ENCODE results near the gene SCAANT1.

The SCAANT1 gene

DNA sequence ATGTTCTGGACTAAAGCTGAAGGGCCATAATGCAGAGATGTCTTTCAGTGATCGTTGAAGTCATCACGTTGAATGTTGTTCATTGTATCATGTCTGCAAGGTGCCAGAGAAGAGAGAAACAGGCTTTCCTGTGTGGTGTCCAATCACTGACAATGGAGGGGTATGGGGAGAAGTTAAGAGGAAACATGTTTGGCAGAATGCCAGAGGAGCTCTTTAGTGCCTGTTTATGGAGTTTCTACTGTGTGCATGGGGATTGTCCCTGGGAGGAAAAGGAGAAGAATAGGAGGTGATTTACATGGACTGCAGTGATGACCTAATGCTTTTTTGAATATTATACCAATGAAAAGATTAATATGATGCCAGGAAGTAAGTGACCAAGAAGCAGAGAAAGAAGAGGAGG lies 11.7 kb downstream of the SCAANT1 start:
- Histone ChIP-seq H3K9me3 (ENCODE audit: control insufficient read depth, insufficient read depth, low read length) (no peaks in the 10 kb centered on the region), H3K27ac (ENCODE audit: low read length) (no peak overlapping the region), H3K36me3 (ENCODE audit: control insufficient read depth, insufficient read depth, low read length) (no peaks in the 10 kb centered on the region), H3K4me1 (ENCODE audit: control insufficient read depth, insufficient read depth, low read length) (no peaks in the 10 kb centered on the region), H3K27me3 (ENCODE audit: control insufficient read depth, insufficient read depth, low read length) (no peaks in the 10 kb centered on the region), H3K4me3 (ENCODE audit: low read length) (no peak overlapping the region)
- no peak for DNase-seq (ENCODE audit: low read depth, low spot score)
- no CpG with 5 or more reads among the region's 2 CpGs for WGBS (ENCODE audit: insufficient coverage, insufficient read length)

DNA sequence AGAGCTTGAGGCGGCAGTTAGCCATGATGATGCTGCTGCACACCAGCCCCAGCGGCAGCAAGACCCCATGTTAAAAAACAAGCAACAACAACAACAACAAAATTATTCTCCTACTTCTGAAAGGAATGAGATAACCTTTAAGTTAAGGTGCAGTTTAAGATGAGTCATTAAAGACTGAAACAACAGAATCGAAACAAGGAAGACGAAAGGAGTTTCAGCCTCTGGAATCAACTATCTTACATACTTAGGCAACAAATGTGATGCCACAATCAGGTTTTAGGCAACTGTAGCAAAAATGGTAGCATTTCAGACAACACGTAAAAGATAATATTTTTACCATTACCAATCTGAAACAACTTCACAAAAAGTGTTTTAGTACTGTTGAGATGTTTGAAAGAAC lies 12.2 kb downstream of the SCAANT1 start:
- H3K4me3 ChIP-seq (ENCODE audit: low read length) = no peak overlapping the region
- no peaks in the 10 kb centered on the region for H3K4me1 ChIP-seq (ENCODE audit: control insufficient read depth, insufficient read depth, low read length)
- no peaks in the 10 kb centered on the region for H3K27me3 ChIP-seq (ENCODE audit: control insufficient read depth, insufficient read depth, low read length)
- no peaks in the 10 kb centered on the region for H3K36me3 ChIP-seq (ENCODE audit: control insufficient read depth, insufficient read depth, low read length)
- H3K9me3 ChIP-seq (ENCODE audit: control insufficient read depth, insufficient read depth, low read length) = no peaks in the 10 kb centered on the region
- no CpG with 5 or more reads among the region's 5 CpGs for WGBS (ENCODE audit: insufficient coverage, insufficient read length)
- DNase-seq (ENCODE audit: low read depth, low spot score) = no peak
- no peak overlapping the region for H3K27ac ChIP-seq (ENCODE audit: low read length)

DNA sequence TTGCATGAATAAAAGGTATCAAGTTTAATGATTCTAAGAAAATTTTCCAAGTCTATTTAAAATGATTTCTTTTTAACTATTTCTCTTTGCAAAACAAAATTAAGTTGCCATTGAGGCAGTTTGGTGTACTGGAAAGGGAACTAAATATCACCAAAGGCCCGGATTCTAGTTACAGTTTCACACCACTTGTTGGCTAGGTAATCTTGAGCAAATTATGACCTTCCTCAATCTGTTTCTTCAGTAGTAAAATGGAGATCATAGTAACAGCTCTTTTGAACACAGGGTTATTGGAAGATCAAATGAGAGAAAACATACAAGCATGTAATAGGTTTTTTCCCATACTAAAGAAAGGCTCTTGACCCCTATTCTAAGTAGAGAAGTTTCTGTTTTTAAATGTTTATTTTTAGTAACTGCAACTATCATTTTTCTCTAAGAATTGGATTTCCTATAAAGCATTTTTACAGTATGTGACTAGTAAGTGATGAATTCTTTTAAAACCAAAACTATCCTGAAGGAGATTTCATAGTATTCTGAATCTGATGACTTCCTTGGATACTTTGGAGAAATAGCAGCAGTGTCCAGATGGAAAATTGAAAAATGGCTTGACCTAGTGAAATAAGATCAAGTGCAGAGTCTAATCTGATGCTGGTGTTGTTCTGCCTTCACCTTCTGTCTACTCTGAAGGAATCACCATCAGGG lies 15.7 kb downstream of the SCAANT1 start:
- Histone ChIP-seq H3K36me3 (ENCODE audit: control insufficient read depth, insufficient read depth, low read length) (no peaks in the 10 kb centered on the region), H3K9me3 (ENCODE audit: control insufficient read depth, insufficient read depth, low read length) (no peaks in the 10 kb centered on the region), H3K4me3 (ENCODE audit: low read length) (no peak overlapping the region), H3K4me1 (ENCODE audit: control insufficient read depth, insufficient read depth, low read length) (no peaks in the 10 kb centered on the region), H3K27me3 (ENCODE audit: control insufficient read depth, insufficient read depth, low read length) (no peaks in the 10 kb centered on the region), H3K27ac (ENCODE audit: low read length) (no peak overlapping the region)
- no CpG with 5 or more reads among the region's 1 CpG for WGBS (ENCODE audit: insufficient coverage, insufficient read length)
- DNase-seq (ENCODE audit: low read depth, low spot score) = no peak

DNA sequence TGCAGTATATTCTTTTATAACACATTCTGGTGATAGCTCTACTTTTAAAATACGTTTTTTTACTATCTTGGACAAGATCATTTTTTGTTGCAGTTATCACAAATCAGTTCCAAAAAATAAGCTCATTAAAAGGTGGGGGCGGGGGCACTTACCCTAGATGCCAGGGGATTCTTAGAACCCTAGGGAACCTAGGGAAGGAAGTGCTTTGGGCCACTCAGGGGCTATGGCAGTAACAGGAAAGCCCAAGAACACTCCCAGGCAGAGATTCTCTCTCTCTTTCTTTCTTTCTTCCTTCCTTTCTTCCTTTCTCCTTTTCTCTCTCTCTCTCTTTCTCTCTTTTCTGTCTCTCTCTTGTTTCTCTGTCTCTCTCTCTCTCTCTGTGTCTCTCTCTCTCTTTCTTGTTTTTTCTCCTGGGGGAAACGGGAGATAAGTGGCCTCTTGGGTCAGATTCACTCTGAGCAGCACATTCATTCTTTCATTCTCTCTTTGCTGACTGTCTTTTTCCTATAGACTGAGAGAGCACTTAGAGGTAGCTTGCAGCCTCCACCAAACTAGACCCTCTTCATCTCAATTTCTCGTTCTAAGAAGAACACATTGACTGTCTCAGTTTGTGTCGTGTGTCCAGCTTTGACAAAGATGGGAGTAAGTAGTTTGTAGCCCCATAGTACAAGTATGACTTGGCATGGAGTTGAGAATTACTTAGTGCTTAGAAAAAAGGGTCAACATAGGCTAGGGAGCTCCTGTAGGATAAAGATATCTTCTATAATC lies 16.6 kb downstream of the SCAANT1 start:
- Histone ChIP-seq H3K9me3 (ENCODE audit: control insufficient read depth, insufficient read depth, low read length) (no peaks in the 10 kb centered on the region), H3K27ac (ENCODE audit: low read length) (no peak overlapping the region), H3K4me3 (ENCODE audit: low read length) (no peak overlapping the region), H3K36me3 (ENCODE audit: control insufficient read depth, insufficient read depth, low read length) (no peaks in the 10 kb centered on the region), H3K4me1 (ENCODE audit: control insufficient read depth, insufficient read depth, low read length) (no peaks in the 10 kb centered on the region), H3K27me3 (ENCODE audit: control insufficient read depth, insufficient read depth, low read length) (no peaks in the 10 kb centered on the region)
- no CpG with 5 or more reads among the region's 5 CpGs for WGBS (ENCODE audit: insufficient coverage, insufficient read length)
- no peak for DNase-seq (ENCODE audit: low read depth, low spot score)

GRCh38 chr3:63892773-63893352 lies 19.3 kb downstream of the SCAANT1 start:
- WGBS (ENCODE audit: insufficient coverage, insufficient read length) = no CpG with 5 or more reads among the region's 1 CpG

DNA sequence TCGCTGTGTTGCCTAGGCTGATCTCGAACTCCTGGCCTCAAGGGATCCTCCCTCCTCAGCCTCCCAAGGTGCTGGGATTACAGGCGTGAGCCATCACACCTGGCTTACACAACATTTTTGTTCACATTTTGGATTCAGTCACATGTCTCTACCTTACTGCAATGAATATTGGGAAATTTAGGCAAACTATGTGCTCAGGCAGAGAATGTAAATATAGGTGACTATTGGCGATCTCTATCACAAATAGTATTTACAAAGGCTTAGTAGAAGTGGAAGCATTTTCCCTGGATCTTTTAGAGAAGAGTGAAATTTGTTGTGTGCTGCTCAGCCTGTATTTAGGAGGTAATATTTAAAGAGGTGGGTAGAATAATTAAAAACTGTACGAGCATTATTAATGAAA lies 20.7 kb downstream of the SCAANT1 start:
- Histone ChIP-seq H3K36me3 (ENCODE audit: control insufficient read depth, insufficient read depth, low read length) (no peaks in the 10 kb centered on the region), H3K4me1 (ENCODE audit: control insufficient read depth, insufficient read depth, low read length) (peaks cover 2% of the 10 kb centered on the region; the same call in 1 of the 2 replicates), H3K27me3 (ENCODE audit: control insufficient read depth, insufficient read depth, low read length) (no peaks in the 10 kb centered on the region), H3K9me3 (ENCODE audit: control insufficient read depth, insufficient read depth, low read length) (no peaks in the 10 kb centered on the region), H3K4me3 (ENCODE audit: low read length) (no peak overlapping the region), H3K27ac (ENCODE audit: low read length) (no peak overlapping the region)
- DNase-seq (ENCODE audit: low read depth, low spot score) = no peak
- WGBS (ENCODE audit: insufficient coverage, insufficient read length) = no CpG with 5 or more reads among the region's 5 CpGs

More at GRCh38 chr3:63892773-63893352, 19.3 kb downstream of the SCAANT1 start:
- no peaks in the 10 kb centered on the region for H3K36me3 ChIP-seq (ENCODE audit: control insufficient read depth, insufficient read depth, low read length)
- H3K9me3 ChIP-seq (ENCODE audit: control insufficient read depth, insufficient read depth, low read length) = no peaks in the 10 kb centered on the region
- H3K27me3 ChIP-seq (ENCODE audit: control insufficient read depth, insufficient read depth, low read length) = no peaks in the 10 kb centered on the region
- H3K27ac ChIP-seq (ENCODE audit: low read length) = no peak overlapping the region
- no peak overlapping the region for H3K4me3 ChIP-seq (ENCODE audit: low read length)
- DNase-seq (ENCODE audit: low read depth, low spot score) = no peak
- H3K4me1 ChIP-seq (ENCODE audit: control insufficient read depth, insufficient read depth, low read length) = no peaks in the 10 kb centered on the region

DNA sequence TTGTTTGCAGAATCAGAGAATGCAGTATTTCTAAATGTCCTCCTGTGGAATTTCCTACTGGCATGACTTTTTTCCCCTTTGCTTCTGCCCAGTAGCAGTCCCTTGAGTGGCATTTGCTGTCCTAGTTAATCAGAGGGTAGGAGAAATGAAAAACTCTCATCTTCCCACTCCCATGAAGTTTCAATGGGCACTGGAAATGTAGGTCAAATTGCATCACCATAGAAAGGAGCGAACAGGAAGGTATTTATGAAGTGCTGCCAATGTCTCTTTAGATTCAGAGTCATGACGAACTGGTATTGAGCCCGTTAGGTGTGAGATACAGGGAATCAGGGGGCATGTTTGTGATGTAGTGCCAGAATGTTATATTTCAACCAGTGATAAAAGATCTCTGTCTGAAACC lies 25.3 kb downstream of the SCAANT1 start:
- H3K4me3 ChIP-seq (ENCODE audit: low read length) = no peak overlapping the region
- H3K9me3 ChIP-seq (ENCODE audit: control insufficient read depth, insufficient read depth, low read length) = no peaks in the 10 kb centered on the region
- no peaks in the 10 kb centered on the region for H3K36me3 ChIP-seq (ENCODE audit: control insufficient read depth, insufficient read depth, low read length)
- peaks cover 2% of the 10 kb centered on the region; the same call in 1 of the 2 replicates for H3K4me1 ChIP-seq (ENCODE audit: control insufficient read depth, insufficient read depth, low read length)
- WGBS (ENCODE audit: insufficient coverage, insufficient read length) = no CpG with 5 or more reads among the region's 3 CpGs
- H3K27ac ChIP-seq (ENCODE audit: low read length) = no peak overlapping the region
- DNase-seq (ENCODE audit: low read depth, low spot score) = no peak
- no peaks in the 10 kb centered on the region for H3K27me3 ChIP-seq (ENCODE audit: control insufficient read depth, insufficient read depth, low read length)

GRCh38 chr3:63880653-63881052 lies 31.5 kb downstream of the SCAANT1 start:
- no peaks in the 10 kb centered on the region for H3K36me3 ChIP-seq (ENCODE audit: control insufficient read depth, insufficient read depth, low read length)
- H3K27ac ChIP-seq (ENCODE audit: low read length) = no peak overlapping the region
- H3K4me1 ChIP-seq (ENCODE audit: control insufficient read depth, insufficient read depth, low read length) = no peaks in the 10 kb centered on the region; the same call in 1 of the 2 replicates
- no peaks in the 10 kb centered on the region for H3K9me3 ChIP-seq (ENCODE audit: control insufficient read depth, insufficient read depth, low read length)
- no CpG with 5 or more reads among the region's 5 CpGs for WGBS (ENCODE audit: insufficient coverage, insufficient read length)
- no peak overlapping the region for H3K4me3 ChIP-seq (ENCODE audit: low read length)
- DNase-seq (ENCODE audit: low read depth, low spot score) = no peak
- no peaks in the 10 kb centered on the region for H3K27me3 ChIP-seq (ENCODE audit: control insufficient read depth, insufficient read depth, low read length)

DNA sequence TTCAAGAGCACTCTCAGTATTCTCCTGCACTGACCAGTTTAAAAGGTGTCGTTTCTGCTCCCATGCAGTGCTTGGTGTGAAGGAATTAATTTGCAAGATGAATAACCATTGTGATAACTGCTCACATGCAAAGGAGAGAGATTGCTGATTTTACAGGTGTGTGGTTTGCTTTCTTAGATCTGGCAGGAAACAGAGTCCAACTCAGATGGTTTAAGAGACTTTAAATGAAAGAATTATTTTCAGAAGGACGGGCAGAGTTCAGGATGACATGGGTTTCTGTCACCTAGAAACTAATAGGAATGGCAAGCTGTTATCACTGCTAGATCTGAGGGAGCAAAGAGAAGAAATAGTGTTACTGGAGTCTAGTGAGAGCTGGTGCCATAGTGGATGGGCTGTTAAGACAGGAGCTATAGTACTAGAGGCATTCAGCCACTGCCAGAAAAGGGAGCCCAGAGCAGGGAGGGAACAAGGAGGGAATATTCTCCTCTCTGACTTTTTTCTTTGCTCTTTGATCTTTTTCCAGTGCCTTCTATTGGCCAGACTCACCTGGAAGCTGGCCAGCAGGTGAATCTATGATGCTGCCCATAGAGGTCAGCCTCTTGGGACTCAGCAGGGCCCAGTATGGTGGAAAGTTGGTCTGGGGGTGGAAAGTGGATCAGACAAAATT lies 33.7 kb downstream of the SCAANT1 start:
- DNase-seq (ENCODE audit: low read depth, low spot score) = no peak
- Histone ChIP-seq H3K4me3 (ENCODE audit: low read length) (no peak overlapping the region), H3K4me1 (ENCODE audit: control insufficient read depth, insufficient read depth, low read length) (peaks cover 1% of the 10 kb centered on the region; the same call in 1 of the 2 replicates), H3K27me3 (ENCODE audit: control insufficient read depth, insufficient read depth, low read length) (no peaks in the 10 kb centered on the region), H3K36me3 (ENCODE audit: control insufficient read depth, insufficient read depth, low read length) (no peaks in the 10 kb centered on the region), H3K9me3 (ENCODE audit: control insufficient read depth, insufficient read depth, low read length) (no peaks in the 10 kb centered on the region), H3K27ac (ENCODE audit: low read length) (no peak overlapping the region)
- no CpG with 5 or more reads among the region's 2 CpGs for WGBS (ENCODE audit: insufficient coverage, insufficient read length)

GRCh38 chr3:63877737-63878393 lies 34.3 kb downstream of the SCAANT1 start:
- Histone ChIP-seq H3K9me3 (ENCODE audit: control insufficient read depth, insufficient read depth, low read length) (no peaks in the 10 kb centered on the region), H3K4me1 (ENCODE audit: control insufficient read depth, insufficient read depth, low read length) (peaks cover 1% of the 10 kb centered on the region; the same call in 1 of the 2 replicates), H3K27ac (ENCODE audit: low read length) (no peak overlapping the region), H3K4me3 (ENCODE audit: low read length) (no peak overlapping the region), H3K27me3 (ENCODE audit: control insufficient read depth, insufficient read depth, low read length) (no peaks in the 10 kb centered on the region), H3K36me3 (ENCODE audit: control insufficient read depth, insufficient read depth, low read length) (no peaks in the 10 kb centered on the region)
- WGBS (ENCODE audit: insufficient coverage, insufficient read length) = no CpG with 5 or more reads among the region's 3 CpGs
- no peak for DNase-seq (ENCODE audit: low read depth, low spot score)

All from iPS DF 6.9 (cell line).